Measurements from ENCODE around the gene TSPAN15.

DNA sequence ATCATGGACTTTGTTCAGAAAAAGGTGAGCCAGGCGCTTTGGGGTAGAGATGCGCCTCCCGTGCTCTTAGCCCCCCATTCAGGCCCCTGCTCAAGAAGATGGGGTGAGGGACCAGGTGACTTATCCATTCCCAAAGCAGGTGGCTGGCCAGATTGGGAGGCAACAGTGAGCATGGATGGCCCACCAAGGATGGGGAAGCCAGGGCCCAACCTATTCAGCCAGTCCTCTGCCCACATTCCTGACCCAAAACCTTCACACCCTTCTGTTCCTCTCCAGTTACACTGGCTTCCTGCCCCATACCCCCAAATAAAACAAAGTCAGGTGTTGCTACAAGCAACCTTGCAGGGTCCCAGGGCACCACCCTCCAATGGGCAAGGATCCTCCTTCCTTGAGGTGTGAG is 44.4 kb downstream of the TSPAN15 start:
- no peak for TF ChIP-seq CTCF (IDR thresholded peaks at IDR 0.05; ENCODE audit: borderline replicate concordance, extremely low read depth, low read length, poor library complexity, severe bottlenecking)
- no peak for TF ChIP-seq EZH2 (IDR thresholded peaks at IDR 0.05; ENCODE audit: borderline replicate concordance, low read depth, low read length, severe bottlenecking)

Data from DND-41 (cell line).